PC-3 (cell line): Measurements from ENCODE around the gene DNAJC3.

Experiments used
- EZH2phosphoT487 ChIP-seq: fragments of 300-600 bp; sonication (generic); IDR thresholded peaks from 2 replicates; pipeline ENCODE4 v1.6.1; 2018; ENCODE audit warnings: mild to moderate bottlenecking, antibody characterized with exemption, low read length, borderline replicate concordance
- TF ChIP-seq, protein P1 (sequence below): fragments of 300-600 bp; sonication (generic); conservative IDR thresholded peaks from 2 replicates; pipeline ENCODE4 v1.5.1; 2017; ENCODE audit warnings: antibody characterized with exemption, low read depth, mild to moderate bottlenecking, low read length

DNA sequence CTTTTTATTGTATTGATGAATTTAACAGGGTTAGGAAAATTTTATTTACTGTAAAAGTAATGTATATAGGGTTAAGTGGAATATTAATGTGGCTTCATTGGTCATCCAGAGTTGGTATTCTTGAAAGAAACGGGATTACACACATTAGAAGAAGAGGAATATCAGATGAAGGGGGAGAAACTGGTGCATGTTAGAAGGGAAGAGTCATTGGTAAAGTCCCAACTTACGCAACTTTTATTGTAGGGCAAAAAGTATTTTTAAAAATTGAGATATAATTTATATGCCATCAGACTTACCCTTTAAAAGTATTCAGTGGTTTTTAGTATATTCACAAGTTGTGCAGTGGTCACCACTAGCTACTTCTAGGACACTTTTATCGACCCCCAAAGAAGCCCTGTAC, 47.3 kb downstream of the DNAJC3 start:
- TF ChIP-seq, protein P1, sequence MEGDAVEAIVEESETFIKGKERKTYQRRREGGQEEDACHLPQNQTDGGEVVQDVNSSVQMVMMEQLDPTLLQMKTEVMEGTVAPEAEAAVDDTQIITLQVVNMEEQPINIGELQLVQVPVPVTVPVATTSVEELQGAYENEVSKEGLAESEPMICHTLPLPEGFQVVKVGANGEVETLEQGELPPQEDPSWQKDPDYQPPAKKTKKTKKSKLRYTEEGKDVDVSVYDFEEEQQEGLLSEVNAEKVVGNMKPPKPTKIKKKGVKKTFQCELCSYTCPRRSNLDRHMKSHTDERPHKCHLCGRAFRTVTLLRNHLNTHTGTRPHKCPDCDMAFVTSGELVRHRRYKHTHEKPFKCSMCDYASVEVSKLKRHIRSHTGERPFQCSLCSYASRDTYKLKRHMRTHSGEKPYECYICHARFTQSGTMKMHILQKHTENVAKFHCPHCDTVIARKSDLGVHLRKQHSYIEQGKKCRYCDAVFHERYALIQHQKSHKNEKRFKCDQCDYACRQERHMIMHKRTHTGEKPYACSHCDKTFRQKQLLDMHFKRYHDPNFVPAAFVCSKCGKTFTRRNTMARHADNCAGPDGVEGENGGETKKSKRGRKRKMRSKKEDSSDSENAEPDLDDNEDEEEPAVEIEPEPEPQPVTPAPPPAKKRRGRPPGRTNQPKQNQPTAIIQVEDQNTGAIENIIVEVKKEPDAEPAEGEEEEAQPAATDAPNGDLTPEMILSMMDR: no peak
- TF ChIP-seq EZH2phosphoT487: no peak
